ENCODE results near the gene SLC44A1. TPM values are rescaled to one million over a fixed set of nuclear protein-coding genes. Genes with fewer than 3 reads are reported as not detected.

SLC44A1 gene
- polyA plus RNA-seq, 1 of the 3 experiments (the other 2 are of a cell fraction), result 4.5 TPM

DNA sequence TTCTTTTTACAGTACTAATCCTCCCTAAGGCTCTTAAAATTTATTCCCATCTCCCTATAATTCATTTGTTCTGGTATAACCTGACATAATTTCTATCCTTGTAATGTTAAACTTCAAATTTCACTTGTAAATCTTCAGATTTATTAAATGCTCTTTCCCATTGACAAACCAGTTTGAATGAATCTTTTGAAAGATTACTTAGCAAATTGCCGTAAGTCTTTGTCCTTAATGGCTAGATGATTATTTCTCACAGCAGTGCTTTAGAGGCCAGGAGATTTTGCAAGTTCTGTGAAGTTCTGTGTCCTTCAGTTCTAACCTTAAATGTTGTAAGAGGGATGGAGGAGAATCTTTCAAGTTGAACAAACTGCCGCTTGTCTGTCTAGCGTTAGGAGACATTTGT is 4.2 kb downstream of the SLC44A1 start (continued):
- TF ChIP-seq, protein P1, sequence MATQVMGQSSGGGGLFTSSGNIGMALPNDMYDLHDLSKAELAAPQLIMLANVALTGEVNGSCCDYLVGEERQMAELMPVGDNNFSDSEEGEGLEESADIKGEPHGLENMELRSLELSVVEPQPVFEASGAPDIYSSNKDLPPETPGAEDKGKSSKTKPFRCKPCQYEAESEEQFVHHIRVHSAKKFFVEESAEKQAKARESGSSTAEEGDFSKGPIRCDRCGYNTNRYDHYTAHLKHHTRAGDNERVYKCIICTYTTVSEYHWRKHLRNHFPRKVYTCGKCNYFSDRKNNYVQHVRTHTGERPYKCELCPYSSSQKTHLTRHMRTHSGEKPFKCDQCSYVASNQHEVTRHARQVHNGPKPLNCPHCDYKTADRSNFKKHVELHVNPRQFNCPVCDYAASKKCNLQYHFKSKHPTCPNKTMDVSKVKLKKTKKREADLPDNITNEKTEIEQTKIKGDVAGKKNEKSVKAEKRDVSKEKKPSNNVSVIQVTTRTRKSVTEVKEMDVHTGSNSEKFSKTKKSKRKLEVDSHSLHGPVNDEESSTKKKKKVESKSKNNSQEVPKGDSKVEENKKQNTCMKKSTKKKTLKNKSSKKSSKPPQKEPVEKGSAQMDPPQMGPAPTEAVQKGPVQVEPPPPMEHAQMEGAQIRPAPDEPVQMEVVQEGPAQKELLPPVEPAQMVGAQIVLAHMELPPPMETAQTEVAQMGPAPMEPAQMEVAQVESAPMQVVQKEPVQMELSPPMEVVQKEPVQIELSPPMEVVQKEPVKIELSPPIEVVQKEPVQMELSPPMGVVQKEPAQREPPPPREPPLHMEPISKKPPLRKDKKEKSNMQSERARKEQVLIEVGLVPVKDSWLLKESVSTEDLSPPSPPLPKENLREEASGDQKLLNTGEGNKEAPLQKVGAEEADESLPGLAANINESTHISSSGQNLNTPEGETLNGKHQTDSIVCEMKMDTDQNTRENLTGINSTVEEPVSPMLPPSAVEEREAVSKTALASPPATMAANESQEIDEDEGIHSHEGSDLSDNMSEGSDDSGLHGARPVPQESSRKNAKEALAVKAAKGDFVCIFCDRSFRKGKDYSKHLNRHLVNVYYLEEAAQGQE (IDR thresholded peaks at IDR 0.05; ENCODE audit: low read depth, low read length), result no peak

DNA sequence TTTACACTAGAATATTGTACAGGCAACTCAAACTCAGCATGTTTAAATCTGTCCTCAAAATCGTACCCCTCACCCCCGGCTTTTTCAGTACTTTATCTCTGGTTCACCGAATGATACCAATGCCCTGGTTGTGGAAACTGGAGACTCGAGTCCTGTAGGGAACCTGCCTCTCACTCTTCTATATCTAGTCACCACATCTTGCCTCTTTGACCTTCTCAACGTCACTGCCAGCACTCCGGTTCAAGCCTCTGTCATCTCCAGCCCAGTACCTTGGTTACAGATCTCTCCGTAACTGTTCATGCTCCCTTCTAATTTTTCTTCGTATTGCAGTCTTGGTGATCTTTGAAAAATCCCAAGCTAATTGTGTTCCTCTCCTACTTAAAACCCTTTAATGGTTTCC is 6.7 kb downstream of the SLC44A1 start:
- DNase-seq, result no peak
- Histone ChIP-seq H3K27me3 (ENCODE audit: insufficient read depth) (no peaks in the 10 kb centered on the region), H3K27ac (ENCODE audit: low read depth in 2 of 2, low read length in 1 of 2) (no peak overlapping the region), H3K79me2 (ENCODE audit: insufficient read depth) (peaks cover 39% of the 10 kb centered on the region; the same call in 1 of the 2 replicates), H3K36me3 (replicated peaks in 1 of 2; ENCODE audit: control insufficient read depth in 1 of 2, insufficient read depth in 2 of 2, low read length in 1 of 2) (no peaks in the 10 kb centered on the region), H3K4me2 (no peak overlapping the region), H3F3A (replicated peaks; ENCODE audit: insufficient read depth) (no peaks in the 10 kb centered on the region), H3K9ac (no peak overlapping the region), H4K20me1 (ENCODE audit: insufficient read depth) (no peaks in the 10 kb centered on the region), H3K9me3 (no peaks in the 10 kb centered on the region), H3K4me1 (ENCODE audit: control insufficient read depth in 1 of 2, insufficient read depth in 2 of 2, low read depth in 1 of 2, low read length in 1 of 2) (peaks cover 0 to 10% of the 10 kb centered on the region in 2 experiments; a peak in 2 of 4 replicates), H2AFZ (ENCODE audit: low read depth) (no peak overlapping the region), H3K9me2 (no peaks in the 10 kb centered on the region), H3K4me3 (ENCODE audit: low read depth in 2 of 2, low read length in 1 of 2) (no peak overlapping the region)
- POLR2A ChIA-PET, result no interaction called here
- TF ChIP-seq MXI1 (IDR thresholded peaks at IDR 0.05; ENCODE audit: low read depth, low read length) (no peak), POLR2AphosphoS5 (IDR thresholded peaks at IDR 0.05; ENCODE audit: low read depth, low read length) (no peak), NRF1 (IDR thresholded peaks at IDR 0.05; ENCODE audit: low read depth, low read length) (no peak), YY1 (IDR thresholded peaks at IDR 0.05; ENCODE audit: low read depth) (no peak), EZH2phosphoT487 (IDR thresholded peaks at IDR 0.05; ENCODE audit: borderline replicate concordance, low read depth) (no peak), PBX3 (IDR thresholded peaks at IDR 0.05) (no peak), CHD2 (IDR thresholded peaks at IDR 0.05; ENCODE audit: low read length, partially characterized antibody) (no peak)
- WGBS (ENCODE audit: low lambda C conversion rate), result 96% methylated on average over 8 of the region's 8 CpGs
- CTCF ChIA-PET, result no interaction called here

DNA sequence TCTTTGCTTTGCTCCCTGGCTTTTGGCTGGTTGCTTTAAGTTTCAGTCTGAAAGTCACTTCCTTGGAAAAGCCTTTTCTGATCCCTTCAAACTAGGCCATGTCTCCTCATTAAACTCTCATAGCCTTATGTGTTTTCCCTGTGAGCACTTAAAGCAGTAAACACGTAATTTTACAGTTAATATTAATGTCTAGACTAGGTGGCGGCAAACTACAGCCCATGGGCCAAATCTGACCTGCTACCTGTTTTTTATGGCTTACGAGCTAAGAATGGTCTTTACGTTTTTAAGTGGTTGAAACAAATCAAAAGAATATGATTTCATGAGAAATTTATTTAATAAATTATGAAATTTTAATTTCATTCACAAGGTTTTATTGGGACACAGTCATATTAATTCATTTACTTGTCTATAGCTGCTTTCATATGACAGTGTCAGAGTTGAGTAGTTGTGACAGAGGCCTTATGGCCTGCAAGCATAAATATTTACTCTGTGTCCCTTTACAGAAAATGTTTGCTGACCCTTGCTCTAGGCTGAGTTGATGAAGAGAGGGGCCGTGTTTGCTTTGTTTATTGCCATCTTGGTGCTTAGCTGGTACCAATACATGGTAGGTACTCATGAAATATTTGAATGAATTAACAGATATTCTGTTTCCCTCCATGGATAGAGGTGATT is 7.4 kb downstream of the SLC44A1 start:
- H3F3A ChIP-seq (replicated peaks; ENCODE audit: insufficient read depth), result no peaks in the 10 kb centered on the region
- no peak for DNase-seq
- no peaks in the 10 kb centered on the region for H3K36me3 ChIP-seq (replicated peaks in 1 of 2; ENCODE audit: control insufficient read depth in 1 of 2, insufficient read depth in 2 of 2, low read length in 1 of 2)
- no peaks in the 10 kb centered on the region for H3K9me2 ChIP-seq
- ChIA-PET CTCF (interaction anchor here (0.6 to 1.9 kb wide), 5 partner anchors 11 to 163 kb away, joined by 3 to 4 read pairs (median 3); no protein-coding TSS in a partner anchor), POLR2A (no interaction called here)
- H3K27ac ChIP-seq (ENCODE audit: low read depth in 2 of 2, low read length in 1 of 2), result no peak overlapping the region
- no peaks in the 10 kb centered on the region for H4K20me1 ChIP-seq (ENCODE audit: insufficient read depth)
- H3K9me3 ChIP-seq, result no peaks in the 10 kb centered on the region
- H3K4me2 ChIP-seq, result no peak overlapping the region
- H2AFZ ChIP-seq (ENCODE audit: low read depth), result no peak overlapping the region
- no peak overlapping the region for H3K9ac ChIP-seq
- no peak overlapping the region for H3K4me3 ChIP-seq (ENCODE audit: low read depth in 2 of 2, low read length in 1 of 2)
- H3K27me3 ChIP-seq (ENCODE audit: insufficient read depth), result no peaks in the 10 kb centered on the region
- WGBS (ENCODE audit: low lambda C conversion rate), result 97% methylated on average over 5 of the region's 5 CpGs
- 0 out of 4 replicates have a peak, but pooled peaks cover 0 to 2% of the 10 kb centered on the region in 2 experiments for H3K4me1 ChIP-seq (ENCODE audit: control insufficient read depth in 1 of 2, insufficient read depth in 2 of 2, low read depth in 1 of 2, low read length in 1 of 2)
- H3K79me2 ChIP-seq (ENCODE audit: insufficient read depth), result peaks cover 34% of the 10 kb centered on the region; the same call in 1 of the 2 replicates
- TF ChIP-seq, protein P2, sequence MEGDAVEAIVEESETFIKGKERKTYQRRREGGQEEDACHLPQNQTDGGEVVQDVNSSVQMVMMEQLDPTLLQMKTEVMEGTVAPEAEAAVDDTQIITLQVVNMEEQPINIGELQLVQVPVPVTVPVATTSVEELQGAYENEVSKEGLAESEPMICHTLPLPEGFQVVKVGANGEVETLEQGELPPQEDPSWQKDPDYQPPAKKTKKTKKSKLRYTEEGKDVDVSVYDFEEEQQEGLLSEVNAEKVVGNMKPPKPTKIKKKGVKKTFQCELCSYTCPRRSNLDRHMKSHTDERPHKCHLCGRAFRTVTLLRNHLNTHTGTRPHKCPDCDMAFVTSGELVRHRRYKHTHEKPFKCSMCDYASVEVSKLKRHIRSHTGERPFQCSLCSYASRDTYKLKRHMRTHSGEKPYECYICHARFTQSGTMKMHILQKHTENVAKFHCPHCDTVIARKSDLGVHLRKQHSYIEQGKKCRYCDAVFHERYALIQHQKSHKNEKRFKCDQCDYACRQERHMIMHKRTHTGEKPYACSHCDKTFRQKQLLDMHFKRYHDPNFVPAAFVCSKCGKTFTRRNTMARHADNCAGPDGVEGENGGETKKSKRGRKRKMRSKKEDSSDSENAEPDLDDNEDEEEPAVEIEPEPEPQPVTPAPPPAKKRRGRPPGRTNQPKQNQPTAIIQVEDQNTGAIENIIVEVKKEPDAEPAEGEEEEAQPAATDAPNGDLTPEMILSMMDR (IDR thresholded peaks at IDR 0.05), result no peak
- TF ChIP-seq FOSL2 (IDR thresholded peaks at IDR 0.05; ENCODE audit: borderline replicate concordance, low read depth) (no peak), MXI1 (IDR thresholded peaks at IDR 0.05; ENCODE audit: low read depth, low read length) (no peak), RAD21 (IDR thresholded peaks at IDR 0.05; ENCODE audit: low read length) (no peak), TEAD4 (IDR thresholded peaks at IDR 0.05; ENCODE audit: borderline replicate concordance, insufficient read depth) (no peak), YY1 (IDR thresholded peaks at IDR 0.05; ENCODE audit: low read depth) (no peak), NFIC (IDR thresholded peaks at IDR 0.05; ENCODE audit: borderline replicate concordance) (no peak), CHD2 (IDR thresholded peaks at IDR 0.05; ENCODE audit: low read length, partially characterized antibody) (no peak), IRF3 (IDR thresholded peaks at IDR 0.05; ENCODE audit: low read depth, low read length) (no peak), GATA2 (CRISPR knock-in tag; IDR thresholded peaks at IDR 0.05) (no peak)
